HG03565 (cell line): Measurements from ENCODE around the gene EEPD1.

Experiments
- ATAC-seq: cut with Tn5 transposase; IDR thresholded peaks from one replicate; pipeline ENCODE4 v1.9.1; 2021; ENCODE audit warnings: mild to moderate bottlenecking, moderate library complexity; ENCODE audit not compliant: unreplicated experiment

Gene EEPD1

GRCh38 chr7:36188906-36189305, 35.9 kb downstream of the EEPD1 start:
- no peak for ATAC-seq

DNA sequence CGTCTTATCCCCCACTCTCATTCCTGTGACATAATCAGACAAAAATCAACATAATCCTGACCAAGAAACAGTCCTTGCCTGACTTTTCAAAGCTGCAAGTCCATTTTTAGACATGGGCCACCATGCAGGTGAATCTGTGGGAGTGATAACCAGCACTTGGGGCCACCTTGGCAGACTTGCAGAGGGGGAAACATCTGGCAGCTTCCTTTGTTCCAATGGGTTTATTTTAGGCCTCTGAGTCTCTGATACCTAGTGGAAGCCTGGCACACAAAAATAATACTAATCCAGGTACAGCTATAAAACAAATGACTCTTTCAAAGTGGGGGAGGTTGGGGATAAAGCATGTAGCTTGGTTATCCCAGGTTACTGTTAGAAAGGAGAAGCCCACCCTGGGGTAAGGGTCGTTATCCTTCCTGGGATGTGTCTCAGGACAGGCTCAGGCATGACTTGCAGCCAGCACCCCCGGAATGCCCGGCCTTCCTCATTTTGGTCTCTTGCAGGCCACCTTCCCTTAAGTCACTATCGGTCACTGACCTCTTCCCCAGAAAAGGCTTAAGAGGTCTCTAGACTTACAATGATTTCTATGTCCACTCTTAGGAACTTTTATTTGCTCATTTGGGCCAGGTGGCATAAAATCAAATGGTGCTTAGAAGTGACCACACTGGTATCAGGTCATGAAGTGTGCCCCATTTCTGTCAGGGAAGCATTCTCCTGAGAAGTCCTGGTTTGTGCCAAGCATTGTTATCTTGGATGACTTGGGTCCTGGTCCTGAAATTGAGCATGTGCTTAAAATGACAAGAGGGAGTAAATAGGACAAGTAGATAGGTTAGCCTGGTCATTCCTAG, 37.6 kb downstream of the EEPD1 start:
- ATAC-seq: no peak

DNA sequence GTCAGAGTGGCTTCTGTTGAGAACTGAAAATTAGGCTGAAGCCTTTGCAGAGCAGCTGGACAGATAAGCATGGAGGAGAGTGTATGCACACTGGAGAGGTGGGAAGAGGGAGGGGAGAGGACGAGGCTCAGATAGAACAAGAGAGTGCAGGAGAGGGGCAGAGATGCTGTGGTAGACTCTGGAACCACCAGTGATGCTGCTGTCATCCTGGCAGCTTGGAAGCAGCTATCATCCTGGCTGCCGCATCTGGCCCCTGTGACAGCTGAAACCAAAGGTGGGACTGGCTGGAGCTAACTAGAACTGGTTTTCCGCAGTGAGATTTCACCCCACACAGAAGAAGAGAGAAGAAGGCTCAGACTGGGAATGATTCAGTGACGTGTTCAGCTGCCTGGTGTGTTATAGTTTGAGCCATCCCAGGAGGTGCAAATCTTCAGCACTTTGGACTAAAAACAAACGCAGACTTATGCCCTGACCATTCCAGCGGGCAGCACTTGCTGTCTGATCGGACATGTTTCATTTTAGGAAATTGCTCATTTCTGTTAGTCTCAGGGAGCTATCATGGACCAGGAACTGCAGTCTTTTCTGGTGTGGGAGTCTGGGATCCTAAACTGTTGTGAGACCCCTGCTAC, 38.4 kb downstream of the EEPD1 start:
- no peak for ATAC-seq

DNA sequence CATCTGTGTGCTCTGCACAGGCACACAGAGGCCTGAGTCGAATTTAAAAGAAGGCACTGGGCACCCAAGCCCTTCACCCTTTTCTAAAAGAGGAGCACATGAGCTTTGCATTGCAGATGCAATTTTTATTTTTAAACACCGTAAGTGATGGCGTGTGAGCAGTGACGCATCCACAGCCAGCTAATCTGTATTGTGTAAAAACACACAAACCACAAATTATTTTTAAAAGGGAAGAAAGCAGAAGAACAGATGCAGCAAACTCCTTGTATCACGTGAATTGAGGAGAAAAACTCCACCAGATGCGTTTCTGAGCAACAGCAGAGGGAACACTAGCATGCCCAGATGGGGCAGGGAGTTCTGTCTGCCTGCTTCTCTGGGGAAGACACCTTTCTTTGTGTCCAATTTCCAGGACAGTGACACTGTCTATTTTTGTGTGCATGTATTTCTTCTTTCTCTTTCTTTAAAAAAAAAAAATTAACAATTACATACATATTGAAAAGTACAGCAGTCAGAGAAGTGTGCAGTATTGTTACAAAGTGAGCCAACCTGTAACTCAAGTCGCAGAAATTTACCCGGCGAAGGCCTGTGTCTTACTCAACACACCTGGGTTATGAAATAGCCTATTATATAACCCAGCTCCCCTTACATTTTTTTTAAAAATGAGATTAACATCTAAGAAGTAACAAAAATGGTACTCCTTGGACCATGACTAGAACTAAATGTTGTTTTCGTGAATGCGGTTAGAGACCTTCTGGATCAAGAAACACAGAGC, 39.2 kb downstream of the EEPD1 start:
- ATAC-seq: no peak

- no peak for ATAC-seq
Observed at GRCh38 chr7:36192877-36193276, 39.8 kb downstream of the EEPD1 start.

GRCh38 chr7:36198854-36199266, 45.8 kb downstream of the EEPD1 start:
- no peak for ATAC-seq

- ATAC-seq: no peak
Observed at GRCh38 chr7:36199329-36199728, 46.3 kb downstream of the EEPD1 start.

DNA sequence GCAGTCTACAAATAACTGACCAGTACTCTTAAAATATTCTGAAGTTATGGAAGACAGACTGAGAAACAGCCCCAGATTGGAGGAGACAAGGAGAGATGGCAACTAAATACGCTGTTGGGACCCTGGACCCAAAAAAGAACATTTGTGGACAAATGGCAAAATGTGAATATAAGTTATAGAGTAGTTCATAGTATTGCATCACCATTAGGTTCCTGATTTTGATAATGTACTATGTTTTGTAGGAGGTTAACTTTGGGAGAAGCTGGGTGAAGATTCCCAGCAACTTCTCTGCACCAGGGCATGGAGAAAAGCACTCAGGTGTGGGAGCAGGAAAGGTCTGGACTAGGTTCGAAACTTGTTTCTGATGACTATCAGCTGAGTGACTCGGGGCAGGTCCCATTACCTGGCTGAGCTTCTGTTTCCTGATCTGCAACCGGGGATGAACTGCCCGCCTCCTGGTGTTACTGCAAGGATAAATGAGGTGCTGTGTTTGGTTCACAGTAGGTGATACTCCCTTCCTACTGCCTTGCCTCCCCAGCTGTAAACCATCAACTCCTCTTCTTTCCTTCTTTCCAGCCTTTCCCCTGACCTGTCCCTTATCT, 48.2 kb downstream of the EEPD1 start:
- no peak for ATAC-seq

DNA sequence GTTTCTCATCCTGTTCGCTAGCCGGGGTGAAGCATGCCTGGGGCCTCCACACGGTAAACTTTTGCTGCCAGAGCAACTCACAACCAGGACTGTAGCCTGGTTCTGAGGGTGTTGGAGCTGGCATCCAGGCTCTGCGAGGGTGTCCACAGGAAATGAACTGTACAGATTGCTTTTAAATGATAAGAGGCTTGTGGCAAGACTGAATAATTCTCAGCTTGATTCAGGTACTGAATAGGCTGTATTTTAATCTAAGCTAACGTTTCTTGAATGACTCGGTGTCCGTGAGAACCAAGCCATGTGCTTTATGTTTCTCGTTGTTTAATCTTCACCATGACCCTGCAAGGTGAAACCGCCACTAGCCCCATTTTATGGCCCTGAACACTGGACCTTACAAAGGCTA, 49.3 kb downstream of the EEPD1 start:
- ATAC-seq: no peak

DNA sequence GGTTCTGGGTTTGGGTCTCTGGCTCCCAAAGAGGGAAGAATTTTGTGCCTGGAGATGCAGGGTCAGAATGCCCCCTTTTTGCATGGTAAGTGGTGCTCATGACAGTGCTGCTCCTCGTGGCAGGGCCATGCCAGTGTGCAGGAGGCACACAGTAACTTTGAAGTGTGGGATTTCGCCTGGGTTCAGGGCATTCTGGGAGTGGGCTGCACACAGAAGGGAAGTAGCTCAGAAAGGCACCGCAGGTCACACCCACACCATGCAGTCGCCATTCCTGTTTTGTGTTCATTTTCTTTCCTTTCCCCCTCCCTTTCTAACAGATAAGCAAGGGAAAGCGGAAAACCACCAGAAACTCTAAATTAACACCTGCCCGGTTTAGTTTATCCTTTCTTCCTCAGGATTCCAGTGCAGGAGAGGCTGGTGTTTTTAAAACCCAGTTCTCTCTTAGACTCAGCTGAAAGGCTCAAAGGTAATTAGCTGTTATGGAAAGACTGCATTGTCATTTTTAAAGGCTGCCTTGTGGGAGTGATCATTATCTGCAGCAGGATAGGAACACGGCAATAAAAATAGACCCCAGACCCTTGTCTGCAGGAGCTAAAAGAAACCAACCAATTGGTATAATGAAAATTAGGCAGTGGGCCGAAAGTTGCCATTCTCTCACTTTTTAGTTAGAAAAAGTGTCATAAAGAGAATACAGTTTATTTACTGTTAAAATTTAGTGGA, 50.2 kb downstream of the EEPD1 start:
- ATAC-seq: no peak

- ATAC-seq: no peak
Observed at GRCh38 chr7:36204044-36204663, 51.1 kb downstream of the EEPD1 start.

DNA sequence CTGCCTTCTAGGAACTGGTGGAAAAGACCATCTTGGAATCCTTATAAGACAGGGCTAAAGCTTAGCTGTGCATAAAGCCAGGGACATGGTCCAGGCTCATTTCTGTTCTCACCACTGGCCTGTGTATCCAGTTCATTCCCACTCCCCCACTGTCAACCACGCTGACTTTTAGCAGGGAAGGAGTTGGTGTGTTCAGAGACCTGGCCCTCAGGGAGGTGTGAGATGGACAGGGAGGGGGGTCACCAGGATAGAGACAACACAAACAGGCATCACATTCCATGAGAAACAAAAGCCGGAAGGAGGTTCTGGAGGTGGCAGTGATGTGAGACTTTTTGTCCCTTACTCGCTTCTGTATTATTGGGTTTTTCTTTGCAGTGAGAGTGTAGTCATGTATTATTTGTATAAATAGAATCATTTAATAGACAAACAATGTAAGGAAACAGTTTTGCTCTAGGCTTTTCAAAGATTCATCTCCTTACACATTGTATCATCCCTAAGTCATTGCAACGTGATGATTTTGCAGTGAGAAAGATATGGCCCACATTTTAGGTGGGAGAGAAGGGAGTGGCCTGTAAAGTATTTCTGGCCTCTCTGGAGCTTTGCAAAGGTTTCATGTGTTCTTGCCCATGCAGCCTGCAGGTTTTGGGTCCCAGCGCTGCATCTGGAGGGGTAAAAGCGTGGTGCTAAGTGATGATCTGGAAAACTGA, 52.0 kb downstream of the EEPD1 start:
- ATAC-seq: no peak

DNA sequence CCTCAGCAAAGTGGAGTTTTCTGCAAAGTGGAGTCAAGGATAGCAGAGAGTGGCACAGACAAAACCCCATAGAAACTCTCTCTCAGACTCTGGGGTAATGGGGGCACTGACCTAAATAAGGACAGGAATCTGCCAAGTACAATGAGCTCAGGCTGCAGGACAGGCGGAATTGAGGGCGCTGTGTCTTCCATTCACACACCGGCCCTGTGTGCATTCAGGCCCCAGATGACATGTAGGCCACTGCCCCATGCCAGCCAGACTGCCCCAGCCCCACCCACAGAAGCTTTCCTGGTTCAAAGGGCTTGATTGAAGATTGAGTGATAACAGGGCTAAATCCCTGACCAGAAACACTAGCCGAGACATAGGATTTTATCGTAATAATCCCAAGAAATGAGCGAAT, 52.7 kb downstream of the EEPD1 start:
- ATAC-seq: no peak

GRCh38 chr7:36207451-36208291, 54.6 kb downstream of the EEPD1 start:
- ATAC-seq: no peak

DNA sequence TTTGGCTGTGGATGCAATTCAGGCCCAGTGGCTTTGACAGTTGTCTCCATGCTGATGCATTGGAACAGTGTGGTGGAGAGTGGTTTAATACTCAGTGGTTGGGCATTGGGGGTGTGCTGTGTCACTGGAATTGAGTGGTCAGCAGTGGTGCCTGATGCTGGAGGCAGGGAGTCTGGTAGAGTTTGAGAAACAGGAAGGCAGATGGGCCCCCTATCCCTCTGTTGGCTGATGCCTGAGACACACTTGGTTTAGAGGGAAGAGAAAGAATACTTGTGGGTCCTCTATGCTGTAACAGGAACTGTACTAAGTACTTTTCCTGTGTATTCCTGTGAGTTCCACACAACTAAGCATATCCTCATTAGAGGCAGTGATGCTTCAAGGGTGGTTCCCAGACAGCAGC, 55.4 kb downstream of the EEPD1 start:
- ATAC-seq: no peak

- ATAC-seq: no peak
Observed at GRCh38 chr7:36208997-36209813, 56.2 kb downstream of the EEPD1 start.

DNA sequence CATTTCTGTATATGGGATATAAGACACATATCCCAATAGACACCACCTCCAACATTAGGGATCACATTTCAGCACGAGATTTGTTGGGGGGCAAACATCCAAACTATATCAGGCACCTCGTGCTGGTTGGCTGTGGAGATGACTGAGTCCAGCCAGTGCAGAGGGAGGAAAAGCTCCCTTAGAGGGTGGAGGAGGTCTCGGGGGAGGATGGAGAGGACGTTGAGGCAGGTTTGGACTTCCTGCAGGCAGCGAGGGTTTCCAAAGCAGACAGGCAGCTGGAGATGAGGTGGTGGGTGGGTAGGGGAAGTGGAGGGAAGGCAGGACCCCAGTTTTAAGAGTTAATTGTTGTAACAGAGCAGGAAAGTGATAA, 56.7 kb downstream of the EEPD1 start:
- ATAC-seq: no peak
